GM12891 (cell line): Measurements from ENCODE around the gene DNAH10.

ENCODE experiments used
- DNase-seq: peaks from one replicate; pipeline ENCODE4 v3.0.0; 2011; ENCODE audit warnings: low spot score; ENCODE audit not compliant: insufficient read length
- FAIRE-seq: peaks from 2 replicates; lab custom pipeline; 2011; peaks lifted over from hg19 to GRCh38; lab: Jason Lieb, UNC
- PAX5 ChIP-seq: IDR thresholded peaks from 2 replicates; pipeline ENCODE4 v1.6.1; 2011; ENCODE audit warnings: low read length, moderate library complexity, mild to moderate bottlenecking; ENCODE audit not compliant: insufficient read depth, severe bottlenecking
- POLR2A ChIP-seq: IDR thresholded peaks from 2 replicates; pipeline ENCODE4 v1.6.1; 2011; ENCODE audit warnings: low read depth, low read length, control low read depth
- POLR2AphosphoS5 ChIP-seq: IDR thresholded peaks from 2 replicates; pipeline ENCODE4 v1.6.1; 2011; ENCODE audit warnings: low read depth, low read length, control low read depth
- POU2F2 ChIP-seq: IDR thresholded peaks from 2 replicates; pipeline ENCODE4 v1.6.1; 2011; ENCODE audit warnings: low read depth, mild to moderate bottlenecking, control low read depth, low read length, moderate library complexity
- SPI1 ChIP-seq: IDR thresholded peaks from 2 replicates; pipeline ENCODE4 v1.6.1; 2011; ENCODE audit warnings: low read depth, low read length, control low read depth
- TAF1 ChIP-seq: IDR thresholded peaks from 2 replicates; pipeline ENCODE4 v1.6.1; 2011; ENCODE audit warnings: low read depth, low read length, control low read depth

The DNAH10 gene

GRCh38 chr12:123829561-123829960 is 67.5 kb downstream of the DNAH10 start:
- no peak for DNase-seq
- TF ChIP-seq POLR2AphosphoS5 (no peak), PAX5 (no peak), TAF1 (no peak), SPI1 (no peak)
- no peak for FAIRE-seq

GRCh38 chr12:123830675-123831074 is 68.6 kb downstream of the DNAH10 start:
- FAIRE-seq (no peak), DNase-seq (no peak)
- TF ChIP-seq POLR2A (no peak), POLR2AphosphoS5 (no peak), SPI1 (no peak), PAX5 (no peak), TAF1 (no peak)

DNA sequence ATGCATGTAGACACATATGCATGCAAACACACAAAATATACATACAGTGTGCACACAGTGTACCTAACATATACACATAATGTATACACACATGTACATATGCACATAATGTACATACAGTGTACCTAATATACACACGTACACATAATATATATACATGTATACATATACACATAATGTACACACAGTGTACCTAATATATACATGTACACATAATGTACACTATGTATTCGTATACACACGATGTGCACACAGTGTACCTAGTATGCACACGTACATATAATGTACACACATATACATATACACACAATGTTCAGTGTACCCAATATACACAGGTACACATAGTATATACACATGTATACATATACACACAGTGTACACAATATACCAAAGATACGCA is 70.0 kb downstream of the DNAH10 start:
- DNase-seq (no peak), FAIRE-seq (no peak)
- TF ChIP-seq POLR2A = no peak

DNA sequence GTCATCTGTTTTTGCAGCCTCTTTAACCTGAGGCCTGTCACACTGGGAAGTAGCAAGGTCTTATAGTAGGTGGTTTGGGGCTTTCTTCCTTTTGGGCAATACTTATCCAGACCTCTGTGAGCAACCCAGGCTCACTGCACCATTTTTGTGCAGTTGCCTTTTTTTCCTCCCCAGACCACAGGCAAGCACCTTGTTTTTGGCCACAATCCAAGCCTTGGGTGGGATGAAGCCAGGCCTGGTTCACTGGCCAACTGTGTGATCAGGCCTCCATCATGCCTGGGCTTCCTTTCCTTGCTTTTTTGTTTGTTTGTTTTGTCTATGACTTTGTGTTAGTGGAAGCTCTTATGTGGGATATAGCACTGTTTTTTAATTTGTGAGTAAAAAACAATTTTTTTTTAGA is 71.7 kb downstream of the DNAH10 start:
- DNase-seq = no peak
- no peak for TF ChIP-seq PAX5
- no peak for TF ChIP-seq TAF1
- no peak for TF ChIP-seq POU2F2
- no peak for TF ChIP-seq SPI1
- TF ChIP-seq POLR2AphosphoS5 = no peak
- no peak for TF ChIP-seq POLR2A
- no peak for FAIRE-seq

DNA sequence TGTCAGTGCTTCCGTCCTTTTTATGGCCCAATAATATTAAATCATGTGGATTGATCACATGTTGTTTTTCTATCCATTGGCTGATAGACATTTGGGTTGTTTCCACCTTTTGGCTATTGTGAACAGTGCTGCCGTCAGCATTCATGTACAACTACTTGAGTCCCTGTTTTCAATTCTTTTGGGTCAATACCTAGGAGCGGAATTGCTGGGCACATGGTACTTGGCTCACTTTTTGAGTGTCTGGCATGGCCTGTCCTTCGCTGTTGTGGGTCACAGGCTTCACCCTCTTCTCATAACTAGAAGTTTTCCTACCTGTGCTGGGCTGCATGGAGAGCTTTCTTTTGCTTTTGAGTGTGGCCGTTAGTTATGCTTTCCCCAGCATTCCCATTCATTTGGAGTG is 72.7 kb downstream of the DNAH10 start:
- no peak for FAIRE-seq
- DNase-seq = no peak
- TF ChIP-seq SPI1 (no peak), PAX5 (no peak), POLR2A (no peak), POLR2AphosphoS5 (no peak), TAF1 (no peak), POU2F2 (no peak)

DNA sequence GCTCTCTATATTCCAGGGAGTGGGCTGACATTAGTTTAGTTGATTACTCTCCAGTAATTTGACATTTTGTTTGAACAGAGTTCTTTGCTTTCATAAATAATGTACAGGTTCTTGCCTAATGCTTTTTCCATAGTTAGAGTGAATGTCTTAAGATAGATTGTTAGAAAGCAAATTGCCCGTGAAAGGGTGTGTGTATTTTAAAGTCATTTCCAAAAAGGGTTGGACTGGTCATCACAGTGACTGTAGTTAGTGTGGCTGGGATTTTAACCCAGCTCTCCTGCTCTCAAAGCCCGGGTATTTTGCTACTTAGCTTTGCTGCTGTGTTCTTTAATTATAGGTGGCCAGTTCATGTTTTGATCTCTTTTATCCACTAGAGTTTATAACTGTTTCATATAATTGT is 74.2 kb downstream of the DNAH10 start:
- FAIRE-seq (no peak), DNase-seq (no peak)
- TF ChIP-seq SPI1 = no peak
- no peak for TF ChIP-seq TAF1
- no peak for TF ChIP-seq POLR2AphosphoS5
- no peak for TF ChIP-seq PAX5
- no peak for TF ChIP-seq POLR2A
- no peak for TF ChIP-seq POU2F2

- FAIRE-seq = no peak
- TF ChIP-seq POU2F2 (no peak), POLR2A (no peak), PAX5 (no peak), SPI1 (no peak), POLR2AphosphoS5 (no peak), TAF1 (no peak)
- no peak for DNase-seq
Measured at GRCh38 chr12:123839826-123840225, 77.7 kb downstream of the DNAH10 start.

DNA sequence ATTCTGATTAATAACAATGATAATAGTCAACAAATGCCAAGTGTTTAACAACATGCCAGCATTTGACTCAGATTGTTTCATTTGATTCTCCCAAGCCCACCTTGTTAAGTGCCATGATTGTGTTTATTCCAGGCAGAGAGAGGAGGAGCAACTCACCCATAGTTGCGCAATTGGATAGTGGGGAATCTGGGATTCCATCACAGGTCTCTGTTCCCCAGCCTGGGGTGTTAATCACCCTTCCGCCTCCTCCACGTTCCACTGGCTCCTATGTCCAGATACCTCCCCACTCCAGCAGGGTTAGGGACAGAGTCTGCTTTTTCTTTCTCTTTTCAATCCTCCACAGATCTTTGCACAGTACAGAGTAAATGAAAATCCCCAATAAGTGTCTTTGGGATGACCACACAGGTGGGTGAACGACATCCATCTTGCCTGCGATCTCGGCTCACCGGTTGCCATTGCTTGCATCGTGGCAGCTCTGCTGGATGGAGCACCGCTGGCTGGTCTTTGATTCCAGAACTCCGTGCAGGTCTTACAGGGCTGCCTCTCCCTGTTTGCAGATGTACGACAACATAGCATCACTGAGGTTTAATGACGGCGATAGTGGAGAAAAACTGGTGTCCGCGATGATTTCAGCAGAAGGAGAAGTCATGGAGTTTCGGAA is 78.8 kb downstream of the DNAH10 start:
- FAIRE-seq = no peak
- no peak for DNase-seq
- TF ChIP-seq PAX5 = no peak
- TF ChIP-seq POU2F2 = no peak
- TF ChIP-seq SPI1 = no peak
- no peak for TF ChIP-seq POLR2A
- TF ChIP-seq POLR2AphosphoS5 = no peak
- no peak for TF ChIP-seq TAF1

- DNase-seq = no peak
- TF ChIP-seq SPI1 (no peak), POLR2A (no peak), POU2F2 (no peak), TAF1 (no peak), PAX5 (no peak), POLR2AphosphoS5 (no peak)
- FAIRE-seq = no peak
Measured at GRCh38 chr12:123843912-123844748, 82.0 kb downstream of the DNAH10 start.

GRCh38 chr12:123845881-123846280 is 83.8 kb downstream of the DNAH10 start:
- DNase-seq (no peak), FAIRE-seq (no peak)
- TF ChIP-seq POLR2AphosphoS5 (no peak), PAX5 (no peak), SPI1 (no peak), TAF1 (no peak), POLR2A (no peak), POU2F2 (no peak)
